ENCODE results near the gene CCR5.

DNA sequence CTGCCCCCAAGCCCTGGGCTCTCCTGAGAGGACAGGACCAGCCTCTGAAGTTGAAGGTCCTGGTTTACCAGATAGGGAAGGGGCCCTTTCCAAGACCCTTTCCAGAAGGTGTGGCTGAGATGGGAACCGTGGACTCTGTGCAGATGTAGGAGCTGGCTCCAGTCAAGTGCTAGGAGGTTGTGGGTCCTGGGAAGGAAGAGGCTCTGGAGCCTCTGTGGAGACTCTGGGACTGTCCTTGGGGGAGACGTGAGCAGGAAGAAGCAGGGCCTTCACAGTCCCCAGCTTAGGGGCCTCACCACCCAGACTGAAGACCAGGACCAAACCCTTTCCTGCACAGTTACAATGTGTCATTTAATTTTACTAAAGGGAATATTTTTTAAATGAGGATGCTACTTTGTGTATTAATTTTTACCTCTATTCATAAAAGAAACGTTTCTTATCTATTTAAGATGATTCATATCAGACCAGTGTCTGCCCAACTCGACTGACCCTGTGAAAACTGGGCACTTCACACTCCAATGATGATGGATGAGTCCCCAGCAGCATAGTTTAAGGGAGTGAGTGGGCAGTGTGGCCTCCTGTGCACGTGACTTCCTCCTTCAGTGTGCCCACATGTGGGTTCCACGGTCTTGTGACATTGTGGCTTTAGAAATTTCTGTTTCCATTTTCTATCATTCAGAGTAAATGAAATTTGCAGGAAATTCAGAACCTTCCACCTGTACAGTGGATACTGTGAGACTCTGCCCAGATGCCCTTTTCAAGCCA lies 25.2 kb downstream of the CCR5 start:
- TF ChIP-seq CTCF (conservative IDR thresholded peaks at IDR 0.05; ENCODE audit: low read depth, low read length) (no peak), EZH2 (IDR thresholded peaks at IDR 0.05; ENCODE audit: low read length, unreplicated experiment) (no peak), EZH2phosphoT487 (IDR thresholded peaks at IDR 0.05; ENCODE audit: borderline replicate concordance, low read length) (no peak)
